WERI-Rb-1 (cell line): Measurements from ENCODE around the gene CPD.
A peak's percentile ranks its signal among the peaks of the same experiment; 100 is the strongest.
"Not testable (repeated sequence)": the region's sequence is repeated elsewhere in the genome, so short reads cannot be mapped to it uniquely, and the experiment has no call there.

Experiments used
- DNase-seq: peaks from one replicate; pipeline ENCODE4 v3.0.0-alpha.2; 2020
- H3K27ac ChIP-seq: fragments of 250-450 bp; sonication (Bioruptor Pico); 2 replicates; pipeline ENCODE4 v1.5.1; 2020; ENCODE audit warnings: mild to moderate bottlenecking, moderate library complexity
- H3K27me3 ChIP-seq: fragments of 250-450 bp; sonication (Bioruptor Pico); 2 replicates; pipeline ENCODE4 v1.5.1; 2021; ENCODE audit warnings: mild to moderate bottlenecking, low read depth, moderate library complexity; ENCODE audit not compliant: insufficient read depth, severe bottlenecking
- H3K36me3 ChIP-seq: fragments of 250-450 bp; sonication (Bioruptor Pico); 2 replicates; pipeline ENCODE4 v1.5.1; 2020; ENCODE audit warnings: mild to moderate bottlenecking, moderate library complexity
- H3K4me3 ChIP-seq: 2 replicates; pipeline ENCODE4 v1.5.1; 2011; ENCODE audit warnings: low read depth, mild to moderate bottlenecking, control low read depth, low read length
- H3K9me3 ChIP-seq: fragments of 250-450 bp; sonication (Bioruptor Pico); 2 replicates; pipeline ENCODE4 v1.5.1; 2021; ENCODE audit warnings: mild to moderate bottlenecking, moderate library complexity; ENCODE audit not compliant: severe bottlenecking
- CTCF ChIP-seq: IDR thresholded peaks from 2 replicates; pipeline ENCODE4 v1.5.1; 2011; ENCODE audit warnings: low read depth, mild to moderate bottlenecking, control low read depth, inconsistent platforms, low read length

CPD gene

GRCh38 chr17:30337393-30337999 is 41.2 kb upstream of the CPD start:
- no peak for TF ChIP-seq CTCF
- Histone ChIP-seq H3K4me3 (no peak overlapping the region), H3K36me3 (no peaks in the 10 kb centered on the region), H3K27ac (no peak overlapping the region), H3K9me3 (no peaks in the 10 kb centered on the region), H3K27me3 (no peaks in the 10 kb centered on the region)
- no peak for DNase-seq

- no peaks in the 10 kb centered on the region for H3K9me3 ChIP-seq
- H3K4me3 ChIP-seq, result no peak overlapping the region
- DNase-seq, result no peak
- TF ChIP-seq CTCF, result no peak
- H3K27ac ChIP-seq, result no peak overlapping the region
- no peaks in the 10 kb centered on the region for H3K27me3 ChIP-seq
- H3K36me3 ChIP-seq, result no peaks in the 10 kb centered on the region
Measured at GRCh38 chr17:30339086-30339485, 39.6 kb upstream of the CPD start.

DNA sequence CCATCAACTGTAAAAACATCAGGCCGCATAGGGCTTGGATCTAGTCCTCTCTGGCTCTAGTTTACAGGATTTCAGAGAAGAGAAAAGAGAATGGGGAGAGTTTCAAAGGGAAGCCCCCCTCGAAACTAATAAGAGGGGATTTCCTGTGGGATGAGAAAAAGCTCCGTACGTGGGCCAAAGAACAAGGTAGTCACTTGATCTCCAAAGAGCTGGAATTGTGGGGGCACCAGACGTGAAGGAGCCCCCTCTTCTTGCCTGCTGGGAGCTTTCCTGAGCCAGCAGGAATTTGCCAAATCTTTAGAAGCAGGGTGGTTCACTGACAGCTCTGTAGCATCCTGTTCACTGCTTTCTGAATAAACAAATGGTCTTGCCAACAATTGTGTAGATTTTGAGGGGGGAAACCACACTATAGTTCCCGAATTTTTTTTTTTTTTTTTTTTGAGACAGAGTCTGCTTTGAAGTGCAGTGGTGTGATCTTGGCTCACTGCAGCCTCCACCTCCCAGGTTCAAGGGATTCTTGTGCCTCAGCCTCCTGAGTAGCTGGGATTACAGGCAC is 37.8 kb upstream of the CPD start:
- Histone ChIP-seq H3K4me3 (no peak overlapping the region), H3K36me3 (no peaks in the 10 kb centered on the region), H3K27me3 (no peaks in the 10 kb centered on the region), H3K9me3 (no peaks in the 10 kb centered on the region), H3K27ac (no peak overlapping the region)
- TF ChIP-seq CTCF, result no peak
- DNase-seq, result no peak

- H3K36me3 ChIP-seq, result no peaks in the 10 kb centered on the region
- H3K4me3 ChIP-seq, result no peak overlapping the region
- TF ChIP-seq CTCF, result no peak
- DNase-seq, result no peak
- no peaks in the 10 kb centered on the region for H3K27me3 ChIP-seq
- no peak overlapping the region for H3K27ac ChIP-seq
- H3K9me3 ChIP-seq, result no peaks in the 10 kb centered on the region
Measured at GRCh38 chr17:30341703-30342249, 37.0 kb upstream of the CPD start.

DNA sequence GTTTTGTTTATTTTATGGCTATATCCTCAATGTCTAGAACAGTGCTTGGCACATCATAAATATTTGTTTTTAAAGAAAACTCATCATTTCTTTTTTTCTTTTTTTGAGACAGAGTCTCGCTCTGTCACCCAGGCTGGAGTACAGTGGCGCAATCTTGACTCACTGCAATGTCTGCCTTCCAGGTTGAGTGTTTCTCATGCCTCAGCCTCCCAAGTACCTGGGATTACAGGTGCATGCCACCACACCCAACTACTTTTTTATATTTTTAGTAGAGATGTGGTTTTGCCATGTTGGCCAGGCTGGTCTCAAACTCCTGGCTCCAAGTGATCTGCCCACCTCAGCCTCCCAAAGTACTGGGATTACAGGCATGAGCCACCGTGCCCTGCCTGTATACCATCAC is 35.5 kb upstream of the CPD start:
- not testable (repeated sequence) for H3K9me3 ChIP-seq, H3K27me3 ChIP-seq, H3K4me3 ChIP-seq, H3K36me3 ChIP-seq, H3K27ac ChIP-seq, DNase-seq

- H3K4me3 ChIP-seq, result no peak overlapping the region
- peak overlapping the region; percentile 3; the same call in 1 of the 2 replicates for H3K27ac ChIP-seq
- no peaks in the 10 kb centered on the region for H3K9me3 ChIP-seq
- no peak for TF ChIP-seq CTCF
- DNase-seq, result no peak
- H3K36me3 ChIP-seq, result no peaks in the 10 kb centered on the region
- H3K27me3 ChIP-seq, result no peaks in the 10 kb centered on the region
Measured at GRCh38 chr17:30343796-30344195, 34.9 kb upstream of the CPD start.
